ENCODE data around the gene SUSD4.

Gene SUSD4

GRCh38 chr1:223315665-223316064, 48.3 kb downstream of the SUSD4 start:
- Histone ChIP-seq H3K4me3 (ENCODE audit: low read length in 2 of 2) (no peak overlapping the region), H3K27me3 (ENCODE audit: control insufficient read depth in 1 of 2, insufficient read depth in 2 of 2, low read length in 2 of 2) (no peaks in the 10 kb centered on the region), H3K27ac (ENCODE audit: low read length) (no peak overlapping the region), H3K9ac (ENCODE audit: low read length in 2 of 2) (no peak overlapping the region), H3K4me1 (ENCODE audit: control insufficient read depth, insufficient read depth, low read length) (peaks cover 8% of the 10 kb centered on the region), H3K36me3 (ENCODE audit: control insufficient read depth in 2 of 2, insufficient read depth in 2 of 2, low read length in 2 of 2) (no peaks in the 10 kb centered on the region), H3K9me3 (ENCODE audit: control insufficient read depth in 2 of 2, low read length in 2 of 2) (peaks cover 0 to 3% of the 10 kb centered on the region in 2 donors)

- no peaks in the 10 kb centered on the region for H3K36me3 ChIP-seq (ENCODE audit: control insufficient read depth in 2 of 2, insufficient read depth in 2 of 2, low read length in 2 of 2)
- H3K4me1 ChIP-seq (ENCODE audit: control insufficient read depth, insufficient read depth, low read length): peaks cover 8% of the 10 kb centered on the region
- H3K27me3 ChIP-seq (ENCODE audit: control insufficient read depth in 1 of 2, insufficient read depth in 2 of 2, low read length in 2 of 2): no peaks in the 10 kb centered on the region
- H3K4me3 ChIP-seq (ENCODE audit: low read length in 2 of 2): no peak overlapping the region
- no peak overlapping the region for H3K9ac ChIP-seq (ENCODE audit: low read length in 2 of 2)
- H3K27ac ChIP-seq (ENCODE audit: low read length): no peak overlapping the region
- H3K9me3 ChIP-seq (ENCODE audit: control insufficient read depth in 2 of 2, low read length in 2 of 2): peaks cover 0 to 3% of the 10 kb centered on the region in 2 donors
These were observed 50.6 kb downstream of the SUSD4 start for GRCh38 chr1:223313415-223313754.

GRCh38 chr1:223312705-223313414, 51.1 kb downstream of the SUSD4 start:
- peaks cover 0 to 3% of the 10 kb centered on the region in 2 donors for H3K9me3 ChIP-seq (ENCODE audit: control insufficient read depth in 2 of 2, low read length in 2 of 2)
- no peak overlapping the region for H3K9ac ChIP-seq (ENCODE audit: low read length in 2 of 2)
- H3K27ac ChIP-seq (ENCODE audit: low read length): no peak overlapping the region
- H3K36me3 ChIP-seq (ENCODE audit: control insufficient read depth in 2 of 2, insufficient read depth in 2 of 2, low read length in 2 of 2): no peaks in the 10 kb centered on the region
- peaks cover 8% of the 10 kb centered on the region for H3K4me1 ChIP-seq (ENCODE audit: control insufficient read depth, insufficient read depth, low read length)
- H3K4me3 ChIP-seq (ENCODE audit: low read length in 2 of 2): no peak overlapping the region
- H3K27me3 ChIP-seq (ENCODE audit: control insufficient read depth in 1 of 2, insufficient read depth in 2 of 2, low read length in 2 of 2): no peaks in the 10 kb centered on the region

GRCh38 chr1:223312273-223312672, 51.7 kb downstream of the SUSD4 start:
- Histone ChIP-seq H3K27me3 (ENCODE audit: control insufficient read depth in 1 of 2, insufficient read depth in 2 of 2, low read length in 2 of 2) (no peaks in the 10 kb centered on the region), H3K4me1 (ENCODE audit: control insufficient read depth, insufficient read depth, low read length) (peaks cover 8% of the 10 kb centered on the region)

GRCh38 chr1:223311826-223312225, 52.1 kb downstream of the SUSD4 start:
- Histone ChIP-seq H3K9me3 (ENCODE audit: control insufficient read depth in 2 of 2, low read length in 2 of 2) (peaks cover 0 to 3% of the 10 kb centered on the region in 2 donors), H3K9ac (ENCODE audit: low read length in 2 of 2) (no peak overlapping the region), H3K27ac (ENCODE audit: low read length) (no peak overlapping the region)

More at GRCh38 chr1:223312273-223312672, 51.7 kb downstream of the SUSD4 start:
- H3K27ac ChIP-seq (ENCODE audit: low read length): no peak overlapping the region
- no peak overlapping the region for H3K9ac ChIP-seq (ENCODE audit: low read length in 2 of 2)
- no peak overlapping the region for H3K4me3 ChIP-seq (ENCODE audit: low read length in 2 of 2)
- H3K9me3 ChIP-seq (ENCODE audit: control insufficient read depth in 2 of 2, low read length in 2 of 2): peaks cover 0 to 3% of the 10 kb centered on the region in 2 donors
- H3K36me3 ChIP-seq (ENCODE audit: control insufficient read depth in 2 of 2, insufficient read depth in 2 of 2, low read length in 2 of 2): no peaks in the 10 kb centered on the region

GRCh38 chr1:223308136-223308535, 55.8 kb downstream of the SUSD4 start:
- Histone ChIP-seq H3K27ac (ENCODE audit: low read length) (no peak overlapping the region), H3K9ac (ENCODE audit: low read length in 2 of 2) (no peak overlapping the region), H3K9me3 (ENCODE audit: control insufficient read depth in 2 of 2, low read length in 2 of 2) (no peaks in the 10 kb centered on the region), H3K4me3 (ENCODE audit: low read length in 2 of 2) (no peak overlapping the region), H3K27me3 (ENCODE audit: control insufficient read depth in 1 of 2, insufficient read depth in 2 of 2, low read length in 2 of 2) (no peaks in the 10 kb centered on the region), H3K36me3 (ENCODE audit: control insufficient read depth in 2 of 2, insufficient read depth in 2 of 2, low read length in 2 of 2) (no peaks in the 10 kb centered on the region), H3K4me1 (ENCODE audit: control insufficient read depth, insufficient read depth, low read length) (peaks cover 8% of the 10 kb centered on the region)

More at GRCh38 chr1:223311826-223312225, 52.1 kb downstream of the SUSD4 start:
- Histone ChIP-seq H3K4me1 (ENCODE audit: control insufficient read depth, insufficient read depth, low read length) (peaks cover 8% of the 10 kb centered on the region), H3K4me3 (ENCODE audit: low read length in 2 of 2) (no peak overlapping the region), H3K36me3 (ENCODE audit: control insufficient read depth in 2 of 2, insufficient read depth in 2 of 2, low read length in 2 of 2) (no peaks in the 10 kb centered on the region), H3K27me3 (ENCODE audit: control insufficient read depth in 1 of 2, insufficient read depth in 2 of 2, low read length in 2 of 2) (no peaks in the 10 kb centered on the region)

- H3K36me3 ChIP-seq (ENCODE audit: control insufficient read depth in 2 of 2, insufficient read depth in 2 of 2, low read length in 2 of 2): no peaks in the 10 kb centered on the region
- H3K9ac ChIP-seq (ENCODE audit: low read length in 2 of 2): no peak overlapping the region
- peaks cover 3% of the 10 kb centered on the region for H3K4me1 ChIP-seq (ENCODE audit: control insufficient read depth, insufficient read depth, low read length)
- H3K27me3 ChIP-seq (ENCODE audit: control insufficient read depth in 1 of 2, insufficient read depth in 2 of 2, low read length in 2 of 2): no peaks in the 10 kb centered on the region
- H3K4me3 ChIP-seq (ENCODE audit: low read length in 2 of 2): no peak overlapping the region
- H3K9me3 ChIP-seq (ENCODE audit: control insufficient read depth in 2 of 2, low read length in 2 of 2): no peaks in the 10 kb centered on the region
- no peak overlapping the region for H3K27ac ChIP-seq (ENCODE audit: low read length)
These were observed 56.4 kb downstream of the SUSD4 start for GRCh38 chr1:223307544-223307943.

- Histone ChIP-seq H3K4me3 (ENCODE audit: low read length in 2 of 2) (no peak overlapping the region), H3K27me3 (ENCODE audit: control insufficient read depth in 1 of 2, insufficient read depth in 2 of 2, low read length in 2 of 2) (no peaks in the 10 kb centered on the region), H3K9ac (ENCODE audit: low read length in 2 of 2) (no peak overlapping the region), H3K9me3 (ENCODE audit: control insufficient read depth in 2 of 2, low read length in 2 of 2) (no peaks in the 10 kb centered on the region), H3K4me1 (ENCODE audit: control insufficient read depth, insufficient read depth, low read length) (no peaks in the 10 kb centered on the region), H3K36me3 (ENCODE audit: control insufficient read depth in 2 of 2, insufficient read depth in 2 of 2, low read length in 2 of 2) (no peaks in the 10 kb centered on the region), H3K27ac (ENCODE audit: low read length) (no peak overlapping the region)
These were observed 59.0 kb downstream of the SUSD4 start for GRCh38 chr1:223304931-223305330.

GRCh38 chr1:223301371-223301770, 62.6 kb downstream of the SUSD4 start:
- Histone ChIP-seq H3K27me3 (ENCODE audit: control insufficient read depth in 1 of 2, insufficient read depth in 2 of 2, low read length in 2 of 2) (no peaks in the 10 kb centered on the region), H3K4me3 (ENCODE audit: low read length in 2 of 2) (no peak overlapping the region), H3K36me3 (ENCODE audit: control insufficient read depth in 2 of 2, insufficient read depth in 2 of 2, low read length in 2 of 2) (no peaks in the 10 kb centered on the region), H3K9me3 (ENCODE audit: control insufficient read depth in 2 of 2, low read length in 2 of 2) (no peaks in the 10 kb centered on the region), H3K27ac (ENCODE audit: low read length) (no peak overlapping the region), H3K4me1 (ENCODE audit: control insufficient read depth, insufficient read depth, low read length) (peaks cover 7% of the 10 kb centered on the region), H3K9ac (ENCODE audit: low read length in 2 of 2) (no peak overlapping the region)

- no peaks in the 10 kb centered on the region for H3K9me3 ChIP-seq (ENCODE audit: control insufficient read depth in 2 of 2, low read length in 2 of 2)
- H3K36me3 ChIP-seq (ENCODE audit: control insufficient read depth in 2 of 2, insufficient read depth in 2 of 2, low read length in 2 of 2): no peaks in the 10 kb centered on the region
- no peaks in the 10 kb centered on the region for H3K27me3 ChIP-seq (ENCODE audit: control insufficient read depth in 1 of 2, insufficient read depth in 2 of 2, low read length in 2 of 2)
- H3K4me3 ChIP-seq (ENCODE audit: low read length in 2 of 2): no peak overlapping the region
- H3K4me1 ChIP-seq (ENCODE audit: control insufficient read depth, insufficient read depth, low read length): peaks cover 7% of the 10 kb centered on the region
- H3K9ac ChIP-seq (ENCODE audit: low read length in 2 of 2): no peak overlapping the region
- H3K27ac ChIP-seq (ENCODE audit: low read length): no peak overlapping the region
These were observed 64.4 kb downstream of the SUSD4 start for GRCh38 chr1:223299553-223299952.

- H3K36me3 ChIP-seq (ENCODE audit: control insufficient read depth in 2 of 2, insufficient read depth in 2 of 2, low read length in 2 of 2): no peaks in the 10 kb centered on the region
- no peak overlapping the region for H3K4me3 ChIP-seq (ENCODE audit: low read length in 2 of 2)
- H3K9me3 ChIP-seq (ENCODE audit: control insufficient read depth in 2 of 2, low read length in 2 of 2): no peaks in the 10 kb centered on the region
- peaks cover 7% of the 10 kb centered on the region for H3K4me1 ChIP-seq (ENCODE audit: control insufficient read depth, insufficient read depth, low read length)
- H3K27me3 ChIP-seq (ENCODE audit: control insufficient read depth in 1 of 2, insufficient read depth in 2 of 2, low read length in 2 of 2): no peaks in the 10 kb centered on the region
- H3K27ac ChIP-seq (ENCODE audit: low read length): no peak overlapping the region
- H3K9ac ChIP-seq (ENCODE audit: low read length in 2 of 2): no peak overlapping the region
These were observed 65.3 kb downstream of the SUSD4 start for GRCh38 chr1:223298701-223299100.

Measured in stomach smooth muscle (tissue), 2 donors.